GM04503 (cell line): ENCODE measurements around the gene TRMT1.

Source experiments
- DNase-seq: peaks from one replicate; pipeline ENCODE4 v3.0.0-alpha.2; 2012; ENCODE audit warnings: low read depth

Gene TRMT1

DNA sequence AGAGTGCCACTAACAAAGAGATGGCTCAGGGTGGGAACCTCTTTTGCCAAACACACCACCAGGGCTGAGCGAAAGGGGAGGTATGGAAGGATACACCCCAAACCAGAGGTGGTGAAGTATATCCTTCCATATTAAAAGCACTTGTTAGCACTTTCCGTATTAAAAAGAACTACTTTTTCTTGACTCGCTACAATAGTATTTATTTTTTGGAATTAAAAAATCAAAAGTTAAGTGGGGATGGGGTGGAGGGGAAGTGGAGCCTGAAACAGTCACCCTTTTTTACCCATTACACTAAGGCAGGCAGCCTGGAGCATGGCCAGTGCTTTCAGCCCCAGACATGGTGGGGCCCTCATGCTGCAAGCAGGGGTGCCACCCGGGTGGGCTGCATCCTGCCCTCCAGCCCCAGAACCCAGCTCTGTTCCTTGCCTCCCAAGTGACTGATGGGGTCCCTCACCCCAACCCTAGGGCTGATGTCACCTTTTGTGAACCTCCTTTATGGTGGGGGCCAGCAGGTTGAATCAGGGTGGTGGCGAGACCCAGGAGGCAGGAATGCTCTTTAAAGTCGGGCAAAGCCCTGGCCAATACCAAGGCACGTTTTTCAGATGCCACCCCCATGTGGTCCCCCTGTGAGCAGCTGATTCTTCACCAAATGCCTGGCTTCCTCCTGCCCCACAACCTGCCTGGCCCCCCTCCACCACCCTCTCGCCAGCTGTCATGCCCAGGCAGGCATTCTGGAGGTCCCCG is 44.9 kb downstream of the TRMT1 start:
- DNase-seq = no peak

DNA sequence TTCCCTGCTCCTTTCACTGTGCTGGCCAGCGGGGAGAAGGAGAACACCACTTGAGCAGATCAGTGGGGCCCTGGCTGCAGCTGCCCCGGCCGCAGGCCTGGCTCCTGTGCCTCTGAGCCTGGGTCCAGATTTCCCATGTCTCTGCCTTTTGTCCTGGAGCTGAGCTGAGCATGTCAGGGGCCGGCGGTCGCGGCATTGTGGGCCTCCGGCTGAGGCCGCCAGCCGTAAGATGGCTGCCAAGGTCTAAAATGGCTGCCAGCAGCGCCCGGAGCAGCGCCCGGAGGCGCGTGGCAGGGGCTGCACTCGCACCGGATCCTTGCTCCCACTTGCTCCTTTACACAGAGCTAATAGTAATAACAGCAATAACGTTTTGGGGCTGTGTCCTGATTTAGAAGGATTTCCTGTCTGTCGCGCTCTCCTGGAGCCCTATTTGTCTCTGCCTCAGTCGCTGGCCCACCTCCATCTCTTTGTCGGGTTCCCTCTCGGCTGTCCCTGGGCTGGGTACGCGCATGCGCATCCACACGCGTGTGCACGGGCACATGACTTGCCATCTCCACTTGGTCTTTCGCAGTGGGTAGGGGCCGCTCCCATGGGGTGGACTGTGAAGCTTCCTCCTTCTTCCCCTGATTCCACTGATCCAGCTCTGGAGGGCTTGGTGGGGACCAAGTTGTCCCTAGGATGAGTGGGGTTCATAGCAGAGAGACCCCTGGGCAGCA is 46.0 kb downstream of the TRMT1 start:
- no peak for DNase-seq

DNA sequence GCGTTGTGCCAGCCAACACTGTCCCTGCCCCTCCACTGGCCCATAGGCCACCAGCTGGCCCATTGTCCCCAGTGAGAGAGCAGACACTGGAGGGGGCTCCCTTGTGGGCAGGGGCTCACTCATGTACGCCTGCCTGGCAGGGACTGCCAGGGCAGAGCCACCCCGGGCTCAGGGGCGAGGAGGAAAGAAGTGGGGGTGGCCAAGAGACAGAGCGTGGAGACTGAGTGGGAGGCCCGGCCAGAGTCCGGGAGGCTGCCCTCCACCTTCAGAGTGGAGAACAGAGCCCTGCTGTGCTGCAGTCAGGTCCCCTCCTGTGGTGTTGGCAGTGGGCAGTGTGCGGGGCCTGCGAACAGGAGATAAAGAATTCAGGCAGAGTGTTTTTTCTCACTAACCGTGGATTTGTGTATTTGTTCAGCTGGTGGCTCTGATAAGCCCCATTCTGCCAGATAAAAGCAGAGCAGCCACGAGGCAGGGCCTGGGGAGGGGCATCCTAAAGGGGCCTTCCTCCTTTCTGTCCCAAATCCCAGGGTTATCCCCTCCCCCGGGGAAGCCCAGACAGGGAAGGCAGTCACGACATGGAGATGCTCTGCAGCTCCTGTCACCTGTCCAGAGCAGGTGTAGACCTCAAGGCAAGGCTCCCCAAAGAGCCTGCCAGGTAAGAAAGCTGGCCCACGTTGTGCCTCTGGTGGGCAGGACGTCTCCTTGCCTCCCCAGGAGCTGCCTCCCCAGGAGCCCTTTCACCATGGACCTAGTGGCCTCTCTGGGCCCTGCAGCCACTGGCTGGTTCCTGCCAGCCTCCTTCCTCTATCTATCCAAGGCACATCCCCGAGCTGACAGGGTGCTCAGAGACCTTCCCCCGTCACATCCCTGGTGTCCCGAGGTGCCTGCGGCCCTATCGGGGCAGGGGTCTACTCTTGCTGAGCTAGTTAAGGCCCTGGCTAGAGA is 46.9 kb downstream of the TRMT1 start:
- DNase-seq = no peak

DNA sequence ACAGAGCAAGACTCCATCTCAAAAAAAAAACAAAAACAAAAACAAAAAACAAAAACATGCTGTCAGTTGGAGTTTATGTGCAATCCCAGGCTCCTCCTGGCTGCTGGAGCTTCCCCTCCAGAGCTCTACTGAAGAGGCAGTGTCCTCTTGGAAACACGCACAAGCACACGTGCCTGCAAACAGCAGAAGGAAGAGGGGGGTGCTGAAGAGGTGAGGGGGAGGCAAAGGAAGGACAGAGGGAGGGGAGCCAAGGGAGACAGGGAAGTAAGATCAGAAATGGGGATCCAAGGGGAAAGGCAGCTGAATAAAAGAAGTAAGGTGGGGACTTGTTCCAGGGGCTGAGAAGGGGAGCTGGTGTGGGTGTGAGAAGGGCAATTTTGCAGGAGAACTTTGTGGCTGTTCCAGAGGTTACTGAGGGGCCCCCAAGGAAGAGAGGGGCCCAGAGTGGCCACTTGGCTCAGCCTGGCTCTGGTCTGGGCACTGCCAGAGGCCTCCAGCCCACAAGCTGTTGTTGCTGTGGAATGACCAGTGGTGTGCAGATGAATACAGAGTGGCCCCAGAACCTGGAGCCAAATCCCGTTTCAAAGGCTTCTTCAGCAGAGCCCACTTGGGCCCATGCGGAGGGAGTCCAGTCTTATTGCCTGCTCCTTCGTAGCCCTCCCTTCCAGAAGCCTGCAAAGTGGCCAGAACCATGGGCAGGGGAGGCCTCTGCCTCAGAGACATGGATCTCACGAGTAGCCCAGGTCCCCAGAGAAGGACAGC is 48.3 kb downstream of the TRMT1 start:
- no peak for DNase-seq

DNA sequence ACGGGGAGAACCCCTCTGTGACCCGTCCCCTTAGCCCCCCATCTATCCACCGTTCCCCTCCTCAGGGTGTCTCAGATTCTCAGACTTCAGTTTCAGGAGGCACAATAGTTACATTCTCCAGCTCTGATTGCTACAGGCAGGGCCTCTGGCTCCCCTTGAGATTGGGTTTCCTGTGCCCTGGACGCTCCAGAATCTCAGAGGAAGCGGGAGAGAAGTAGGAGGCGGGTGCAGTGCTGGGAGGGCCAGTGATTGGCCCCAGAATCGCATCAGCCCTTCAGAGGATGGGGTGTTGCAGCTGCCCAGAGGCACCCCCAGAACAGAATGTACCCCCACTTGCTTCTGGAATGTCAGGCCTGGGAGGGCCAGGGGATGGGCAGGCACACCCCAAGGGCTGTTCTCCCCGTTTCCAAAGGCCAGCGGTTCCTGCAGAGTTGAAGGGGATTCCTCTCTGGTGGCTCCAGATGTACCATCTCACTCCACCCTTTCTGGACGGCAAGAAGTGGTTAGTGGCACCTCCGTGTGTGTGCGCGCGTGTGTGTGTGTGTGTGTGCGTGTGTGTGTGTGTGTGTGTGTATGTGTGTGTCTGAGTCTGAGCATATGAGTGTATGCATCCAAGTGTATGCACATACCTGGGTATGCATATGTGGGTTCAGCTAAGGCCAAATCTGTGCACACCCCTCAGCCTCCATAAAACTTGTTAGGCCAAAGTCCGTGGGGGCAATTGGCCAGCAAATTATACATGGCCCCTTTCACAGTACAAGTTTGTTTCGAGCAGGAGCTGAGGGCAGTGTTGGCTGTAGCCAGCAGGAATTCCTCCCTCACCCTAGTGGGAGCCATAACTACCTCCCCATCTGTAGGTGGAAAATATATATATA is 49.4 kb downstream of the TRMT1 start:
- no peak for DNase-seq

DNA sequence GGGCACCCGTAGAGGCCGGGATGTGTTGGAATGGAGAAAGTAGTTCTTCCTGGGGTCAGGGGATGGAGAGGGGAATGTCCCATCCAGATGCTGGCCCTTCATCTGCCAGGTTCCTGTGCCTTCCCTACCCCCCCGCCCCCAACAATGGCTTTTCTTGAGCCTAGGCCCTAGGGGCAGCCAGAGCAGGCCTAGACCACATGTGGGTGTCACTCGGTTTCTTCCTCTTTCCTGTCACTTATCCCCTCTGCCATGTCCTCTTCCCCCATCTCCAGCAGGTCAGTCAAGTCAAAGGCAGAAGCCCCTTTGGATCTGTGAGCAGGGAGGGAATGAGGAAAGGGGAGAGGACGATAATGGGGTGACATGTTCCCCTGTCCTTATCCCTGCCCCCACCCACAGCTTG is 50.3 kb downstream of the TRMT1 start:
- no peak for DNase-seq

DNA sequence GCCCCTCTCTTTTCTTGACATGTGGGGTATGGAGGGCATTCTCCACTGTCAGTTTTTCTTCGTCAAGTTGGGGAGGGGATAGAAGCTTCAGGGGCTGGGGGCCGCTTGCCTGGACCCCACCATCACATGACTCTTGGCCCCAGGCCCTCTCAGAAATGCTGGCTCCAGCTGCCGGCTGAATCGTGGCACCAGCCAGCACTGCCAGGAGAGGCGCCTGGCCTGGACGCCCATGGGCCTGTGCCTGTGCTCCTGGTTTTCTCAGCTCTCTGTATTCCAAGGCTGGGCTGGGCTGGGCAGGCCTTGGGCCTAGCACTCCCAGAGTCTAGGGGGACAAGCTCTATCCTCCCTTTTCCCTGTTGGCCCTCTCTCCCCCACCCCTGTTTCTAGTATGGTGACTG is 52.4 kb downstream of the TRMT1 start:
- DNase-seq = no peak

DNA sequence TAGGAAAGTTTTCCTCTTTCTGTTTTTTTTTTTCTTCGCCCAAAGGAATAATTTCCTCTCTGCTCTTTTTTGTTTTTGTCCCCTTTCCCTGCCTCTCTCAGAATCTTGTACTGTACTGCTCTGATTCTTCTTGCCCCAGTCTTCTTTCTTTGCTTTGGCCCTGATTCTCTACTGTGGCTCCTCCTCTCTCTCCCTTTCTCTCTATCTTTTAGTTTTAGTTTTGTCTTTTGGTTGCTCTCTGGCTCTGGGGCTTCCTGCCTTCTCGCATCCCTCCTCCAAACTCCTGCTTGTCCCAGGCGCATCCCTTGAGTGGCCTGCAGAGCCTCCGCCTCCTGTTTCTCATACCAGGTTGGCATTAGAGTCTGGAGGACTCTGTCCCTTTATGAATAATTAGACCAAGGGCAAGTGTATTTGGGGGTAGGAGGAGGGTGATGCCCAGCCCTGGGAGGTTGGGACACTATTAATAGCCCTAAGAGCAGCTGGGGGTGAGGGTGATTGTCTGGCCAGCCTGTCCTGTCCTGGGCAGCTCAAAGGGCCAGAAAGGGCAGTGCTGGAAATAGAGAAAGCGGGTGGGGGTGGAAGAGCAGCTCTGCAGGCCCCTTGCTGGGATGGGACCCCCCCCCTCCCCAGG is 53.0 kb downstream of the TRMT1 start:
- DNase-seq = no peak

DNA sequence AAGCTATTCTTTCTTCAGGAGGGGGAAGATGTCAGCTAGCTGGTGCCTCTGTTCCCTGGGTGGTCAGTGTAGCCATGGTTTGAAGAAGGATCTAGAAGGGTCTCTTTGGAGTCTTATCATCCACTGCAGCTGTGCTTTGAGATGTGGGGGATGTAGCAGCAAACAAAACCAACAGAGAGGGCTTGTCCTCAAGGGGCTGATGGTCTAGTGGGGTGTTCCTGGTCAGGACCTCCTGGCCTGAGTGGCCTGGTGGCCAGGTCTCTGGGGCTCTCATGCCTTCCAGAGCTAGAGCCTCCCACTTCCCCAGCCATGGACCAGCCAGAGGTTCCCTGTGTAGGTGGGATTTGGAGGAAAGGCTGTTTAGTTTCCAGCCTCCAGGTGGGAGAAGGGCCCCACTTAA is 54.2 kb downstream of the TRMT1 start:
- no peak for DNase-seq

DNA sequence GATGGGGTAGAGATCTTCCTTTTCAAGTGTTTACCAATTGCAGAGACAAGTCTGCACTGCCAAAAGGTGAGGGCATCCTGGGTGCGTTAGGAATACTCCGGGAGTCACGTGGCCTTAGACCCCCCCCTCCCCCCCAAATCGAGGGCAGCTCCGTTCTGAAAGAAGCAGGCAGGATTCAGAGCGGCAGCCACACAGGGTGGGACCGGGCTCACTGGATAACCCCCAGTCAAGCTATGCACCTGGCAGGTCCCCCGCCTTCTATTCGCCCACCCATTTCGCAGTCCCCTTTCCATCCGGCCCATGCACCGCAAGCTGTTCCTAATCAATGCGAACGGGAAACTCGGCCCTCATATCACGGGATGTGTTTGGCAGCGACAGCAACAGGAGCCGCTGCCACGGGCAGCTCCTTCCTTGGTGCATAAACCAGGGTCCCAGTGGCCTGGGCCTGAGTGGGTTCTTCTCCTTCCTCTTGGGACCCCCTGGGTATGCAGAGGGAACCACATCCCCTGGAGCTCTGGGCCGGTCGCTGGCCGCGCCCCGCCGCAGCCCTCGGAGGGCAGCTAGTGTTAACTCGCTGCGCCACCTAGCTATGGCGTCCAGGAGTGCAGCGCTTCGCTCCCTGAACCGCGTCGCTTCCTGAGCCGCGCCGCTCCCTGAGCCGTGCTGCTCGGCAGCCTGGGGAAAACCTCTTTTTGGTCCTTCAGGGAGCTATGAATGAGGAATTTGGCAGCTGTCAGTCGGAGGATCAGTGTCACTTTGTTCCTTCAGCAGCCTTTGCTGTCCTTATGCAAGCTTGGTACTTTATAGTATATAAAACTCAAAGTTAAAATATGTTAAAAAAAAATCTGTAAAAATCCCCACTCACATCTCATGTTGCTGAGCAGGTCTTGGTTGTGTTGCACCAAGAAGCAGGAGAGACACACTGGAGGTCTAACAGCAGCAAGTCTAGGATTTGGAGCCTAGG is 55.3 kb downstream of the TRMT1 start:
- DNase-seq = no peak

DNA sequence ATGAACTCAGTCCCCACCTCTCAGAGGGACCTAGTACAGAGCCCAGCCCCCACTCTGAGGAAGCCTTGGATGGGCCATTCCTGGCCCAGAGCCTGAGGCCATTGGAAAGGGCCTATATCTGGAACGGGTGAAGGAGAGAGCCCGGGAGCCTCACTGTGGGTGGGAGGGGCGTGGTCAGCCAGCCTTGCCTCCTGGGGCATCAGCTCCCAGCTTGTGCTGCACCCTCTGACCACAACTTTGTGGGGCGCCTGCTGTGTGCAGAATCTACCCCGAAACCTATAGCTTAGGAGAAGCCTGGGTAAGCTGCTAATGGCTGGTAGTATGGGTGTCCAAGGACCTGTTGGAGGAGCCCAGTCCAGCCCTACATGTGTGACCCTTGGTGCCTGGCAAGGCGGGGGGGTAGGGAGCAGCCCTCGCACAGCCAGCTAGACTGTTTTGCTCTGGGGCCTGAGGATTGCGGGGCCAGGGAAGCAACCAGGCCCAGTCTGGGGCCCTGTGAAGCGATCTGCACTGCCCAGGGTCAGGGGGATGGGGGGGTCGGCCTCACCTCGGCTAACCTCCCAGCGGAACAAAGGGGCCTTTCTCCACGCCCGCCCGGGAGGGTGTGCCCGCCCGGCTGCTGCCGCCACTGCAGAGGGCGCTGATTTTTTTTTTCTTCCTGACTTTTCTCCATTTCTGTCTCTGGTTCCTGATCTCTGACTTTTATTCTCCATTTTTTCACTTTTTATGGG is 56.1 kb downstream of the TRMT1 start:
- no peak for DNase-seq

DNA sequence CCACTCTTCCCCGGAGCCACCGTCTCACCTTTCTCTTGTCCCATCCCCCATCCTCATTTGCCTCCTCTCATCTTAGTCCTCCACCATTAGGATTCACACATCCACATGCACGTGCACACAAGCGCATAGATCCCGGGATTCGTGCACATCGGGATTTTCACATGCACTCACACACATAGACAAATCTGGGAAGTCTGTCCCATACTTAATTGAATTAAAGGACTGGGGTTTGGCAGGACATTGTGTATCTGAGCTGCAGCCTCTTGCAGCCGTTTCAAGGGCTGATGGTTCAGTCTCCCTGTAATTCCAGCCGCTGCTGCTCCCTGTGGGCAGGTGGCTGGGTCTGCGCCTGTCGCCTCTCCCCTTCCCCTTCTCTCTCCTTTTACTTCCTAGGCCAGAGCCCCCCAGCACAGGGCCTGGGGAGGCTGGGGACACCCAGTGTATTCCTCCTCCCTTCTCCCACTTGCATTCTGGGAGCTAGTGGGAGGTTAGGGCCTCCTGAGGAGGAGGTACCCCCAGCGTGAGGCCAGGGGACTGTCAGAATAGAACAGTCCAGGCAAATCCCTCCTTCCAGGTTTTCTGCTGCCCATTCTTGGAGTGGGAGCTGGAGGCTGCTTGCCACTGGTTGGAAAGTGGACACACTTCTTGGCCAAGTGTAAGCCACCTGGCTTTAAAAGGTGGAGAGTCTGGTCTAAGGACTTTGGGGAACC is 57.4 kb downstream of the TRMT1 start:
- no peak for DNase-seq

DNA sequence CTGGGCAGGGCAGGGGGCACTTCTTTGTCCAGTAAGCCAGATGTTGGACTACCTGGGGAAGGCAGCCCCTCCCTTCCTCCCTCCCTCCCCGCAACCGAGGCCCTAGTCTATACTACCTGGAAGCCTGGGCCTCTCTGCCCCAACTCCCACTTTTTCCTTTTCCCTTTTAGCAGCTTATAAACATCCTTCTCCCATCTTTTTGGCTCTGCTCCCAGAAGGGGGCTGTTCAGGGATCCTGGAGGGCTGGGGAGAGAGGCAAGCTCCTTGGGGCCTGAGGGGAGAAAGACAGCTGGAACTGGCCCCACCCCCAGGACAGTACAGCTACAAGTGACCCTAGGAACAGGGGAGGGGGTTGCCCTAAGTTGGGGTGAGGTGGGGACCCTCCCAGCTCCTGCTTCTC is 58.8 kb downstream of the TRMT1 start:
- DNase-seq = no peak

DNA sequence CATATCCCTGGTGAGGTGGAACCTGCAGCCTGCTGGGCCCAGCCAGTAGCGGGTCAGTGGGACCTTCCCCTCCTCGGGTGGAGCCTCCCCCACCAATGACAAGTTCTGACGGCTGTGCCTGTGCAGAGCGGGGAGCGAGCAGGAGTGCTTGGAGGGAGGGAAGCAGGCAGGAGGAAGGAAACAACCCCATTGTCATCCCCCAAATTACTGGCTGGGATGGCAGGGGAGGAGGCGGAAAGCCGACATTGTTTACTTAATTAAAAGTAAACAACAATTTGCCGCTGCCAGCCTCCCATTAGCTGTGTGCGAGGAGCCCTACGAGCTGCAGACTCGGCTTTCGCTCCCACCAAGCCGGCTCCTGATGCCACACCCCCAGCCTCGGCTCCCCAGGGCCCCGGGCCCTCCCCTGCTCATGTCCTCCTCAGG is 59.4 kb downstream of the TRMT1 start:
- no peak for DNase-seq

DNA sequence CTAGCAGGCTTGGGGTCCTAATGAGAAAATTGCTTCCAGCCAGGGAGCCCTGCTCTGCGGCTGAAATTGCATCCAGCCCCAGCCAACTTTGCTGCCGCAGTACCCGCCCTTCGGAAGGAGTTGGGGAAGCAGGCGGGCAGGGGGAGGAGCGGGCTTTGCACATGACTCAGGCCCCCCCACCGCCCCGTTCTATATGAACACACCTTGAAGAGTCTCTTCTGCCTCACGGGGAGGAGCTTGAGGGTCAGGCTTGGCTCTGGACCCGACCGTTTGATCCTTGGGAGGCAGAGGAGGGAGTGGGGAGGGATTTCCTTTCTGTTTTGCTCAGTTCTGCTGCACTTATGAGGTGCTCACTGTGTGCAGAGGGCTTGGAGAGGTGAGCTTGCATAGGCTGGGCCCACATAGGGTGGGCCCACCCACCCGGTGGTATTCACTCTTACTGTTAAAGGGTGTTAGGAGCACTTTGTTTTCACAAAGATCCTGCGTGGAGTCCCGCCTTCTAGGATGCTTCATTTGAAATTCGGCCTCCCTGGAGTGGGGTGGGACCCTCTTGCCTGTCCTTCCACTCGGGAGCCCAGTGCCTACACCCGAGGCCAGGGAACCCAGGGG is 60.4 kb downstream of the TRMT1 start:
- no peak for DNase-seq

DNA sequence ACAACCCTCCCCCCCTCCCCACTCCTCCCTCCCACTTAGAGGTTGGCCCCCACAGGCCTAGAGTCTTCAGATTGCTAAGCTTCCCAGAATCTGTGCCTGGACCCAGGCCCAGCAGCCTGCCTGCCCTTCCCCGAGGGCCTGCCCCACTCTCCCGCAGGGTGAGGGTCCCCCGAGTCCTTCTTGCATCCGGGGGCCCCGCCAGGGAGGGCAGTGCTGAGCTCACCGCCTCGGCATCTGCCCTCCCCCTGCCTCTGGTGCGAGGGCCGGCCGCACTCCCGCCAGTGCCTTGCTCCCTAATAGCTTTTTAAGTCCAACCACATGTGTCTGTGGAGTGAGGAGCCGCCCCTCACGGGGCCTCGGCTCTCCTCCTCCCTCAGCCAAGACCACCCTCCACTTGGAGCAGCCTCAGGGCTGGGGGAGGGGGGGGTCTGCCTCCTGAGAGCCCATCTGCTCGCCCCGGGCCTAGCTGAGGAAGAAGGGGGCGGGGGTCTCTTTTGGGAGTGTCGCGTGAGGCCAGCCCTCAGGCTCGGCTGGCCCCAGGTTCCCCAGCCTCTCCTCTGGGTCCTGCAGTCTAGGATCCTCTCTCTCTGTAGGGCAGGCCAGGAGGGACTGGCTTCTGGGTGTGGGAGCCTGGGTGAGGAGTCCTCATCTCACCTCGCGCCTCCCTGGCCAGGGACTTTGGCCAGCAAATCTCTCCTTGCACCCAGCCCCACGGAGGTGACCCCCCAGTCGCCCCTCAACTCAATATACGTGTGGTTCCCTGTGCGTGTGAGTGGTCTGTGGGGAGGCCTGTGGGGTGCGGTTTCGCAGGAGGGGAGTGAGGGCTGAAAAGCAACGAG is 61.1 kb downstream of the TRMT1 start:
- peak; percentile 81 for DNase-seq
